A549 treated with ZK216348 at 1 μM for 4 hours (cell line): ENCODE measurements around the gene CCAR1. TPM values are rescaled to one million over a fixed set of nuclear protein-coding genes. Genes with fewer than 3 reads are reported as not detected.

ENCODE experiments used
- total RNA-seq: library from RNA; stranded (reverse); fragments of 200-300 nt; extraction: Qiagen RNA extraction; gene quantifications from 5 replicates; pipeline ENCODE4 v1.2.3, GENCODE V29; 2022; ENCODE audit warnings: low read depth

CCAR1 gene, protein sequence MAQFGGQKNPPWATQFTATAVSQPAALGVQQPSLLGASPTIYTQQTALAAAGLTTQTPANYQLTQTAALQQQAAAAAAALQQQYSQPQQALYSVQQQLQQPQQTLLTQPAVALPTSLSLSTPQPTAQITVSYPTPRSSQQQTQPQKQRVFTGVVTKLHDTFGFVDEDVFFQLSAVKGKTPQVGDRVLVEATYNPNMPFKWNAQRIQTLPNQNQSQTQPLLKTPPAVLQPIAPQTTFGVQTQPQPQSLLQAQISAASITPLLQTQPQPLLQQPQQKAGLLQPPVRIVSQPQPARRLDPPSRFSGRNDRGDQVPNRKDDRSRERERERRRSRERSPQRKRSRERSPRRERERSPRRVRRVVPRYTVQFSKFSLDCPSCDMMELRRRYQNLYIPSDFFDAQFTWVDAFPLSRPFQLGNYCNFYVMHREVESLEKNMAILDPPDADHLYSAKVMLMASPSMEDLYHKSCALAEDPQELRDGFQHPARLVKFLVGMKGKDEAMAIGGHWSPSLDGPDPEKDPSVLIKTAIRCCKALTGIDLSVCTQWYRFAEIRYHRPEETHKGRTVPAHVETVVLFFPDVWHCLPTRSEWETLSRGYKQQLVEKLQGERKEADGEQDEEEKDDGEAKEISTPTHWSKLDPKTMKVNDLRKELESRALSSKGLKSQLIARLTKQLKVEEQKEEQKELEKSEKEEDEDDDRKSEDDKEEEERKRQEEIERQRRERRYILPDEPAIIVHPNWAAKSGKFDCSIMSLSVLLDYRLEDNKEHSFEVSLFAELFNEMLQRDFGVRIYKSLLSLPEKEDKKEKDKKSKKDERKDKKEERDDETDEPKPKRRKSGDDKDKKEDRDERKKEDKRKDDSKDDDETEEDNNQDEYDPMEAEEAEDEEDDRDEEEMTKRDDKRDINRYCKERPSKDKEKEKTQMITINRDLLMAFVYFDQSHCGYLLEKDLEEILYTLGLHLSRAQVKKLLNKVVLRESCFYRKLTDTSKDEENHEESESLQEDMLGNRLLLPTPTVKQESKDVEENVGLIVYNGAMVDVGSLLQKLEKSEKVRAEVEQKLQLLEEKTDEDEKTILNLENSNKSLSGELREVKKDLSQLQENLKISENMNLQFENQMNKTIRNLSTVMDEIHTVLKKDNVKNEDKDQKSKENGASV
- 56.2 to 119 TPM (median 67.6 TPM) in 5 replicates for total RNA-seq

DNA sequence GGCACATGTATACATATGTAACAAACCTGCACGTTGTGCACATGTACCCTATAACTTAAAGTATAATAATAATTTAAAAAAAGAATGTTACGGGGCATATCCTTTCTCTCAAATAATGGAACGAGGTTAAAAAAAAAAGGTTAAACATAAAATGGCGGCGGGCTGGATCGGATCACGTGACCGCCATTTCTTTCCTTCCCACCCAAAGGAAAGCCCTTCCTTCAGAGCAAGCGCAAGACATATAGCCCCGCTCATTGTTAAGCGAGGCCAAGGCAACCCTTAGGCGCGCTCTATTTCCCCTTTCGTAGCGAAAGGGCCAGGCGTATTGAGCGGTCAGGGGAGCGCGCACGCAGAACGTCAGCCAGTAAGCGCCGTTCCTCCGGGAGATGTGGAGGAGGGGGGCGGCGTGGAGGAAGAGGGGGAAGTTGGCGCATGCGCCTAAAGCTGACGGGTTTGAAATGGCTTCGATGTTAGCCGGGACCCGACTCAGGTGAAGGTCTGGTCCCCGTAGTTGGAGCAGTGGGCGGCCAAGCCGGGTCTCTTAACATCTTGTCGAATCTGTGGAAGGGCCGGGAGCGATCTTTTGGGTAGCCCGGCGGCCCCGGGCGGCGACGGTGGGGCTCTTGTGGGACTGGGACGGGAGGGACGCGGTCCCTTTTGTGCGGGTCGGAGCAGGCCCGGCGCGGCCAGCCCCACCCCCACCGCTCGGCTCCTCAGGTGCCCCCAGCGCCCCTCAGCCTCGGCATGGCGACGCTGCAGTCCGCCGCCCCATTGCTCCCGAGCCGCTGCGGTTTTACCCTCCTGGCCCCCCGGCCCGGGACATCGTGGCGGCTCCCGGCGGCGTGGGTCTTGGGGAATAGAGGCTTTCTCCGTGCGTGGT is at the start of gene CCAR1:
TSS of gene CCAR1 (plus strand) at position 447 of the 880 bp plus-strand sequence. CDS start 1,266 bp downstream, outside the sequence.

DNA sequence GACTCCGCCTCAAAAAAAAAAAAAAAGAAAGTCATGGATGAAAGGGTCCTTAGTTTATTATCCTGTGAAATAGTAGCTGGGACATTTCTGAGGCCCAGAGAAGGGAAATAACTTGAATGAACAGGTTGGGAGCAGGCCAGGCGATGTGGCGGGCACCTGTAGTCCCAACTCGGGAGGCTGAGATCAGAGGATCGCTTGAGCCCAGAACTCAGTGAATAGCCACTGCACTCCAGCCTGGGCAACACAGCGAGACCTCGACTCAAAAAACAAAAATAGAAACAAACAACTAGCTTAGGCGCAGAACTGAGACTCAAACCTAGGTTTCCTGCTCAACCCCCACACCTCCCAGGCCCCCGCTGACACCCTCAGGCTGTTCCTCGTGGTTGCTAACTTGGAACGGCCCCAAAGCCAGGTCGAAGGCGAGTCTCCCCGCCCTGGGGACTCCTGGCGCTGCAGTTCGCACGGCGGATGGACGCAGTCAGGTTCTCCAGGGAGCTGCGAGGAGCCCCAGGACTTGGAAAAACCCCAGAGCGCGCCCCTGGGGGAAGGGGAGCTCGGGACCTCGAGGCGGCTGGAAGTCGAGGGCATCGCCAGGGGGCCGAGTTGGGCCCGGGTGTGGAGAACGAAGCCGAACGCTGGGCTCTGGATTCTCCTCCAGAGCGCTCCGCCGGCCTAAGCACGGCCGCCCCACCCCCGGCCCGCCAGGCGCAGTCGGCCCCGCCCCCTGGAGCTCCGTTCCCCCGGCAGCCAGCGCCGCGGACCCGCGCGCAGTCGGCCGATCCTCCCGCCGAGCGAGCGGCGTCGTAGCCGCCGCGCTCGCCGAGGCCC is 105.9 kb downstream of the CCAR1 start, which contains the start of gene STOX1:
TSS of gene STOX1 (plus strand) at position 768 of the 828 bp plus-strand sequence. CDS start 93 bp downstream, outside the sequence.

Other genes starting within 250 kb of the CCAR1 start
- gene DNA2, start 249.3 kb upstream of the CCAR1 start, total RNA-seq, result 5.5 to 11.7 TPM (median 10.1 TPM) in 5 replicates
- 11.4 to 17.9 TPM (median 15.4 TPM) in 5 replicates for gene SLC25A16, start 193.7 kb upstream of the CCAR1 start, total RNA-seq
- gene TET1, start 160.9 kb upstream of the CCAR1 start, total RNA-seq, result 0.26 to 0.64 TPM (median 0.58 TPM) in 5 replicates
- 0.52 to 1.1 TPM (median 0.74 TPM) in 5 replicates for gene STOX1, start 106.3 kb downstream of the CCAR1 start, total RNA-seq
- gene DDX50, start 180.1 kb downstream of the CCAR1 start, total RNA-seq, result 30.4 to 47.6 TPM (median 35.2 TPM) in 5 replicates
- 96.2 to 176 TPM (median 128 TPM) in 5 replicates for gene DDX21, start 234.9 kb downstream of the CCAR1 start, total RNA-seq